Measurements from ENCODE around the gene CSNK2B.

The CSNK2B gene

GRCh38 chr6:31639043-31639442, 26.8 kb upstream of the CSNK2B start:
- no peak for DNase-seq

DNA sequence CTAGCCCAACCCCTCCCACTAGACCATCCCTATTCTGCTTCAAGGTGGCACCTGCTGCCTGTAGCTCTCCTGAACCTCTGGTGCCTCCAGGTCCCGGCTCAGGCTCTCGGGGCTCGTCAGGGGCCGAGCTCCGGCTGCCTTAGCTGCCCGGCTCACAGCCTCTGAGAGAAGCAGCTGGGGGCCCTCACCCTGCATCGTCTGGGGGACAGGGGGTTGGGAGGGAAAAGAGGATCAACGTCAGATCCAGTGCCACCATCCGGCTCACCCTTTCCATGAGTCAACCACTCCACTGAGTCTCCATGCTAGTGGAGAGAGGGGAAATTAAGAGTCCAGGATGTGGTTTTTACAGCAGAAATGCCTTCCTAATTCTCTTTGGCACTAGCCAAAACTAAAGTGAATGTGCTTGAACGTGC, 26.4 kb upstream of the CSNK2B start:
- peak; percentile 31 for DNase-seq

- DNase-seq = no peak
Observed at GRCh38 chr6:31640612-31641011, 25.3 kb upstream of the CSNK2B start.

DNA sequence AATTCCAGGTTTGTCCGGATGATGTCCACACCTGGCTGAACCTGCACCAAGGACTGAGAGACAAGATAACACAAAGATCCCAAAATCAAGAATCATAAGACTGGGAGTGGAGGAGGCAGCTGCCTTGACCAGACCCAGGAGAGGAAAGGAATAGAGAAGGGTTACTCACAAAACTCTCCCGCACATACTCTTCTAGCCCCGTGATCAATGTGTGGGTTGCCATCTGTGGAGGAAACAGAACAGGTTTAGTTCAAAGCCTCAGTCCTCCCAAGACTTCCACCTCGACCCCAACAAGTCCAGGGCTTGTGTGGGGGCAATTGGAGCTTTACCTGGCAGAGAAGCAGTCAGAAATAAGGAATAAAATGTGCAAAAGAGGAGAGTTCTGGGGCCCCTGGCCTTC, 24.5 kb upstream of the CSNK2B start:
- no peak for DNase-seq

DNA sequence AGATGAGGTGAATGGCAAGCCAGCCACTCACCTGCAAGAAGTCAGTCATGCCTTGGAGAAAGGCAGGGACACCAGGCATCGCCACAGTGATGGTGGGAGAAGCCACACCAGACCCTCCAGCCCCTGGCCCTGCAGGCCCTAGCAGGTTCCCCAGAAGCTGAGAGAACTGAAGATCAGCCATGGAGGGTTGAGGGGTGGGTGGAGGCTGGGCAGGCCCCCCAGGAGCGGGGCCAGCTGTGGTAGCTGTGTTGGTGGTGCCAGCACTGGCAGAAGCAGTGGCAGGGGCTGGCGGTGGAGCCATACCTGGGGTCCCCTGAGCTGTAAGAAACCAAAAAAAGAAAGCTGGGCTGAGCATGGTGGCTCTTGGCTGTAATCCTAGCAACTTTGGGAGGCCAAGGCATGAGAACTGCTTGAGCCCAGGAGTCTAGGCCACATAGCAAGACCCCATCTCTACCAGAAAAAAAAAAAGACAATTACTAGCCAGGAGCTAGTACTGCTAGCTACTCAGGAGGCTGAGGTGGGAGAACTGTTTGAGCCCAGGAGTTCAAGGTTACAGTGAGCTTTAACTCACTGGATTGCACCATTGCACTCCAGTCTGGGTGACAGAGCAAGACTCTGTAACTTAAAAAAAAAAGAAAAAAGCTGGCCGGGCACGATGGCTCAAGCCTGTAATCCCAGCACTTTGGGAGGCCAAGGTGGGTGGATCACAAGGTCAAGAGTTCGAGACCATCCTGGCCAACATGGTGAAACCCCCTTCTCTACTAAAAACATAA, 22.9 kb upstream of the CSNK2B start:
- no peak for DNase-seq

DNA sequence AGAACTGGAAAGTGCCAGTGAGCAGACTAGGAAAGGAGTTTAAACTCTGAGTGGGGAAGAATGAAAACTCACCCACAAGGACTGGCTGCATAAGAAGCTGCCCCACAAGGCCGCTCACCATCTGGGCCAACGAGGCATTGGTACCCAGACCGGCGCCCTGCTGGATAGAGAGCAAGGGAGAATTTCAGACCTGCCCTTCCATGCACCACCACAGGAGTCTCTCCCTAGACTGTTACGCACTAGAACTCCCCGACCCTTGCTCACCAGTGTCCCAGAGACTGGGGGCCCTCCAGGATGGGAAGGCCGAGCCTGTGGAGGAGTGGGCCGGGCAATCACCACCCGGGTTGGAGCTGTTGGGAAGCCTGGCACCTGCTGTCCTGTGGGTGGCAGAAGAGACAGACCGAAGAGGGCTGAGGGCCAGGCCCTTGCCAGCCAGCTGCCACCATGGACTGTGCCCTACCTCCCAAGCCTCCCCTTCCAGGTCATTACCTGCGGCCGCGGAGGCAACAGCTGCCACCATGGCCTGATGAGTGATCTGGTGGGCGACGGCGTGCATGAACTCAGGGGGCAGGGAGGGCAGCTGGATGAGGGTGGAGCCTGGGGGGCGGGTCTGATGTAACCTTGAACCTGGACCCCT, 21.9 kb upstream of the CSNK2B start:
- no peak for DNase-seq

GRCh38 chr6:31645325-31645724, 20.6 kb upstream of the CSNK2B start:
- DNase-seq = no peak

DNA sequence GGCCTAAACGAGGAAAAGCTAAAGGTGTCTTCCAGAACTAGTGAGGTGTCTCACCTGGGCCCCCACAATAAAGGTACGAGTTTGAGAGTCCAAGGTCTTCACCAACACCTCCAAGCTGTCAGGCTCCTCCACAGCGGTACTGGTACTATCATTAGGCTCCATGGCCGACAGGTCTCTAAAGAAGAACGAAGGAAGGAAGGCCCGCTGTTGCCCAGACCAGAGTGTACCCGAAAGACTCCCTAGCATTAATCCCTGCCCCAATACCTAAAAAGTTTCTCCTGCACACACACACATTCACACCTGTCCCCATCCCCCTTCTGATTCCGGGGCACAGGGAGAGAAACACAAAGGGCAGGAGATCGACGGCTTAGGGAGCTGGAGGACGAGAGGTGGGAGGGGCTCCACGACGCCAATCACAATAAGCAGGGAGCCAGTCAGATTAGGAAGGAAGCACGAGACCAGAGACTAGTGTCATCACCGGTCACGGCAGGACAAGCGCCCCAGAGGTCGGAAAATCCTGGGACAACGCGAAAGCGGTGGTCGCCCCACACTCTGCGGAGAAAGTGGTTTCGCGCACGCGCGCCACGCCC, 14.2 kb upstream of the CSNK2B start:
- no peak for DNase-seq

GRCh38 chr6:31652925-31653724, 12.8 kb upstream of the CSNK2B start:
- peak; percentile 89 for DNase-seq

- no peak for DNase-seq
Observed at GRCh38 chr6:31654574-31655348, 11.1 kb upstream of the CSNK2B start.

GRCh38 chr6:31655349-31656237, 10.3 kb upstream of the CSNK2B start, which contains the start of gene APOM:
Gene APOM, plus strand, starts transcription at chr6:31655894. Its CDS starts 73 bp downstream, at chr6:31655967.
- no peak for DNase-seq

- DNase-seq = peak; percentile 21
Observed at GRCh38 chr6:31657406-31658157, 8.3 kb upstream of the CSNK2B start.

- DNase-seq = no peak
Observed at GRCh38 chr6:31658158-31658688, 7.7 kb upstream of the CSNK2B start.

DNA sequence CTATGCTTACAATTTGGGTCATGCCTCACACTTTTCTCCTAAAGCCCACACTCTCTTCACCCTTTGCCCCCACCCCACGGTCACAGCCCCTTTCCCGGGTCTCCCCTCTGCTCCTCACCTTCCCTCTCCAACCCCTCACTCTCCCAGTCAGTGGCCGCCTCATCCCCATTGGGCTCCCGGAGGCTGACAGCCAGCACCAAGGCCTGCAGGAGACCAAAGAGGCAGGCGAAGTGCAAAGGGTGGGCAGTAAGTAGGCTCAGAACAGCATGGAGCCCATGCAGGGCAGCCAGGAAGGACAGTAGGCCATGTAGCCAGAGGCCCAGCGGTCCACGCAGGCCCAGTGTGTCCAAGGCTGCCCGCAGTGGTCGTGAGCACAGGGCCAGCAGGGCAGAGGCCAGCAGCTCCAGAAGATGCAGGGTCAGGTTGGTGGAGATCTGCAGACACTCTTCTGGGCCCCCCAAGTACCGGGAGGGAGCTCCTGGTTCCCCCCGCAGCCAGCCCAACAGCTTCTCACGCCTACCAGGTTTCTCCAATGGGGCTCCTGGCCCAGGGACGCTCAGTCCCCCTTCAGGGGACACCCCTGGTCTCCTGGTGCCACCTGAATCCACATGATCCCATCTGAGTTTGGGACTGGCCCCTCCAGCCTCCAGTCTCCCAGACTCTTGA, 6.8 kb upstream of the CSNK2B start:
- no peak for DNase-seq

DNA sequence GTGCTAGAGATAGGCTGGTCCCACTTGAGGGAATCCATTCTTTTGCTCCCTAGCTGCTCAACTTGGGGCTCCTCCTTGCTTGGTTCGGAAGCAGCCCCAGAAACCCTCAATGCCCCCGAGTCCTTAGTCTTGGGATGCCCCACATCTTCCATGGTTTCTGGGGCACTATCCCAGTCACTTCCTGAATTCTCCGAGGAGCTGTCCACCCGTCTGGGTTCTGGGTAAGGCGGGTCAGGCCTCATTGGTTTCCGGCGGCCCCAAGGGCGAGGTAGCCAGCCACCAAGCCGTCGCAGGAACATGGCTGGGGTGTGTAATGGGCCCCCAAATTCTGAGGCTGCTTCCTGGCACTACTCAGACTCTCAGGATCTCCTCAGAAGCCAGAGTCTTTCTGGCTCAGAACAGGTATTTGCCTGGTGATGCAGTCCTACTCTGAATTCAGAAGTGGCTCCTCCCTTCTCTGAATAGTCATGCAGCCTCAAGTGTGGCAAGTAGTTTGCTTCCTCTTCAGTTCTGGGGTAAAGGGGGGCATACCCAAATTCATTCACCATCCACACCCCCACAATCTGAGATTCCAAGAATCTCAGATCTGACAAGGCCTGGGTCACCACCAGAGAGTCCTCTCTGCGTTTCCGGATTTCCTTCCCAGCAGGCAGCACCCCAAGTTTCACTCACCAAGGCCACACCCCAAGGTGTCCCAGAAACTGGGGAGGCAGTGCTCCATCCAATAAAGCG, 6.1 kb upstream of the CSNK2B start:
- DNase-seq = peak; percentile 34

- DNase-seq = peak; percentile 73
Observed at GRCh38 chr6:31660381-31661261, 5.3 kb upstream of the CSNK2B start, which contains the start of gene C6orf47. Gene C6orf47, minus strand, starts transcription at chr6:31660778. Its CDS starts 831 bp downstream, at chr6:31659947.

- no peak for DNase-seq
Observed at GRCh38 chr6:31661262-31662123, 4.4 kb upstream of the CSNK2B start.

All from activated naive CD4-positive, alpha-beta T cell treated with Interleukin-2 at 50 U/mL for 16 hours (primary cell).